ENCODE data around the gene POLQ.
"Not testable (repeated sequence)": the region's sequence is repeated elsewhere in the genome, so short reads cannot be mapped to it uniquely, and the experiment has no call there.

POLQ gene

GRCh38 chr3:121399820-121400219 is 146.0 kb downstream of the POLQ start:
- DNase-seq (ENCODE audit: low read depth): no peak
- no peak for TF ChIP-seq CTCF (conservative IDR thresholded peaks at IDR 0.05; ENCODE audit: low read length)
- H3K4me3 ChIP-seq (ENCODE audit: low read length): no peak overlapping the region

- not testable (repeated sequence) for DNase-seq (ENCODE audit: low read depth); H3K4me3 ChIP-seq (ENCODE audit: low read length)
Measured at GRCh38 chr3:121398051-121398450, 147.7 kb downstream of the POLQ start.

GRCh38 chr3:121395967-121396366 is 149.8 kb downstream of the POLQ start:
- not testable (repeated sequence) for H3K4me3 ChIP-seq (ENCODE audit: low read length); DNase-seq (ENCODE audit: low read depth)

- H3K4me3 ChIP-seq (ENCODE audit: low read length); DNase-seq (ENCODE audit: low read depth): not testable (repeated sequence)
Measured at GRCh38 chr3:121388308-121388707, 157.5 kb downstream of the POLQ start.

All from AG10803 (cell line).